Mesothelial cell of epicardium (in vitro differentiated cells): ENCODE results near the gene IQGAP1. TPM values are rescaled to one million over a fixed set of nuclear protein-coding genes. Genes with fewer than 3 reads are reported as not detected.

Source experiments
- DNase-seq, 2 experiments: peaks; one replicate each; pipeline ENCODE4 v3.0.0; 2021; ENCODE audit warnings: low spot score in 2 of 2; ENCODE audit not compliant: unreplicated experiment in 2 of 2
- H3K27ac Mint-ChIP-seq: 2 replicates; pipeline ENCODE4 v1.8.0; 2021; ENCODE audit warnings: mixed read lengths
- H3K27me3 Mint-ChIP-seq: 2 replicates; pipeline ENCODE4 v1.8.0; 2021; ENCODE audit warnings: low read depth, mixed read lengths
- H3K36me3 Mint-ChIP-seq: 2 replicates; pipeline ENCODE4 v1.8.0; 2021; ENCODE audit warnings: mixed read lengths
- H3K4me1 Mint-ChIP-seq: 2 replicates; pipeline ENCODE4 v1.8.0; 2021; ENCODE audit warnings: mixed read lengths
- H3K4me3 Mint-ChIP-seq: 2 replicates; pipeline ENCODE4 v1.8.0; 2021; ENCODE audit warnings: mild to moderate bottlenecking, moderate library complexity, mixed read lengths
- H3K9me3 Mint-ChIP-seq: 2 replicates; pipeline ENCODE4 v1.8.0; 2021; ENCODE audit warnings: mixed read lengths
- total RNA-seq: library from RNA; stranded (reverse); gene quantifications from 3 replicates; pipeline ENCODE4 v1.2.1, GENCODE V29; 2021
- TF ChIP-seq, protein P1 (sequence below): fragments of 200-600 bp; sonication (generic); IDR thresholded peaks from one replicate; pipeline ENCODE4 v1.5.0; 2021; ENCODE audit warnings: antibody characterized with exemption; ENCODE audit not compliant: unreplicated experiment

IQGAP1 gene
- total RNA-seq, 1 donor from 2014 or later, result 110 TPM

- no peaks in the 10 kb centered on the region for H3K4me1 Mint-ChIP-seq
- peaks cover 55% of the 10 kb centered on the region for H3K36me3 Mint-ChIP-seq
- no peaks in the 10 kb centered on the region for H3K9me3 Mint-ChIP-seq
- TF ChIP-seq, protein P1, sequence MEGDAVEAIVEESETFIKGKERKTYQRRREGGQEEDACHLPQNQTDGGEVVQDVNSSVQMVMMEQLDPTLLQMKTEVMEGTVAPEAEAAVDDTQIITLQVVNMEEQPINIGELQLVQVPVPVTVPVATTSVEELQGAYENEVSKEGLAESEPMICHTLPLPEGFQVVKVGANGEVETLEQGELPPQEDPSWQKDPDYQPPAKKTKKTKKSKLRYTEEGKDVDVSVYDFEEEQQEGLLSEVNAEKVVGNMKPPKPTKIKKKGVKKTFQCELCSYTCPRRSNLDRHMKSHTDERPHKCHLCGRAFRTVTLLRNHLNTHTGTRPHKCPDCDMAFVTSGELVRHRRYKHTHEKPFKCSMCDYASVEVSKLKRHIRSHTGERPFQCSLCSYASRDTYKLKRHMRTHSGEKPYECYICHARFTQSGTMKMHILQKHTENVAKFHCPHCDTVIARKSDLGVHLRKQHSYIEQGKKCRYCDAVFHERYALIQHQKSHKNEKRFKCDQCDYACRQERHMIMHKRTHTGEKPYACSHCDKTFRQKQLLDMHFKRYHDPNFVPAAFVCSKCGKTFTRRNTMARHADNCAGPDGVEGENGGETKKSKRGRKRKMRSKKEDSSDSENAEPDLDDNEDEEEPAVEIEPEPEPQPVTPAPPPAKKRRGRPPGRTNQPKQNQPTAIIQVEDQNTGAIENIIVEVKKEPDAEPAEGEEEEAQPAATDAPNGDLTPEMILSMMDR, result no peak
- no peak overlapping the region for H3K4me3 Mint-ChIP-seq
- H3K27me3 Mint-ChIP-seq, result no peaks in the 10 kb centered on the region
- DNase-seq, result no peak
- H3K27ac Mint-ChIP-seq, result no peak overlapping the region
Measured at GRCh38 chr15:90493647-90494046, 105.6 kb downstream of the IQGAP1 start.

- Mint-ChIP-seq H3K9me3 (no peaks in the 10 kb centered on the region), H3K4me1 (no peaks in the 10 kb centered on the region), H3K4me3 (no peak overlapping the region), H3K27me3 (no peaks in the 10 kb centered on the region), H3K36me3 (peaks cover 53% of the 10 kb centered on the region), H3K27ac (no peak overlapping the region)
- no peak for DNase-seq
- TF ChIP-seq, protein P1, result no peak
Measured at GRCh38 chr15:90495067-90495466, 107.0 kb downstream of the IQGAP1 start.

DNA sequence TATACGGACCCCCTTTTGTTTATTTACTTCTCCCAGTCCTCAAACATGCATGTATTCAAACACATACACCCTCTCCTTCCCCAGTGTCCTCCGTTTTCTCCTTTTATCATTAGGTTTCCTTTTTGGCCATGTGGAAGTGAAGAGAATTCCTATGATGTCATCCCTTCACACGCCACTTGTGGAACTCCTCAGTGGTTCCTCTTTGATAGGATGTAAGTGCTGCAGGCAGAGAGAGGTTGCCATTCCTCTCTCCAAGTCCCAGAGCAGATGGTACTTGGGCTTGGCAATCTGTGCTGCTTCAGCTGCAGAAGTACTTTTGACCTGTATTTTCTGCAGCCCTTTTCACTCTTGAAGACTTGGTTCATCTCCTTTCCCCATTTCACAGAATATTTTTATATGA is 108.7 kb downstream of the IQGAP1 start:
- H3K4me1 Mint-ChIP-seq, result no peaks in the 10 kb centered on the region
- H3K27me3 Mint-ChIP-seq, result no peaks in the 10 kb centered on the region
- H3K27ac Mint-ChIP-seq, result no peak overlapping the region
- H3K36me3 Mint-ChIP-seq, result peaks cover 50% of the 10 kb centered on the region
- TF ChIP-seq, protein P1, result no peak
- H3K9me3 Mint-ChIP-seq, result no peaks in the 10 kb centered on the region
- DNase-seq, result no peak
- H3K4me3 Mint-ChIP-seq, result no peak overlapping the region

- H3K36me3 Mint-ChIP-seq, result peaks cover 49% of the 10 kb centered on the region
- H3K9me3 Mint-ChIP-seq, result no peaks in the 10 kb centered on the region
- no peaks in the 10 kb centered on the region for H3K4me1 Mint-ChIP-seq
- no peak overlapping the region for H3K27ac Mint-ChIP-seq
- DNase-seq, result no peak
- H3K27me3 Mint-ChIP-seq, result no peaks in the 10 kb centered on the region
- TF ChIP-seq, protein P1, result no peak
- no peak overlapping the region for H3K4me3 Mint-ChIP-seq
Measured at GRCh38 chr15:90497376-90497775, 109.3 kb downstream of the IQGAP1 start.

- H3K36me3 Mint-ChIP-seq, result peaks cover 46% of the 10 kb centered on the region
- DNase-seq, result no peak
- H3K4me3 Mint-ChIP-seq, result no peak overlapping the region
- H3K9me3 Mint-ChIP-seq, result no peaks in the 10 kb centered on the region
- no peaks in the 10 kb centered on the region for H3K27me3 Mint-ChIP-seq
- peak overlapping the region; percentile 34 for H3K27ac Mint-ChIP-seq
- TF ChIP-seq, protein P1, result no peak
- no peaks in the 10 kb centered on the region for H3K4me1 Mint-ChIP-seq
Measured at GRCh38 chr15:90497912-90498311, 109.9 kb downstream of the IQGAP1 start.

- no peaks in the 10 kb centered on the region for H3K9me3 Mint-ChIP-seq
- TF ChIP-seq, protein P1, result no peak
- H3K27me3 Mint-ChIP-seq, result no peaks in the 10 kb centered on the region
- H3K4me3 Mint-ChIP-seq, result no peak overlapping the region
- H3K27ac Mint-ChIP-seq, result no peak overlapping the region
- DNase-seq, result no peak
- H3K4me1 Mint-ChIP-seq, result no peaks in the 10 kb centered on the region
- H3K36me3 Mint-ChIP-seq, result peaks cover 32% of the 10 kb centered on the region
Measured at GRCh38 chr15:90500171-90500570, 112.1 kb downstream of the IQGAP1 start.
